Mammary epithelial cell (primary cell): Measurements from ENCODE around the gene CHIT1.

Experiments
- EZH2 ChIP-seq: IDR thresholded peaks from 2 replicates; pipeline ENCODE4 v1.6.1; 2012; ENCODE audit warnings: low read length, inconsistent platforms, borderline replicate concordance
- TF ChIP-seq, protein P1 (sequence below), 2 donors: IDR thresholded peaks in 1 of 2; conservative IDR thresholded peaks in 1 of 2; 2 replicates each; pipeline ENCODE4 v1.5.1; 2011 to 2012; ENCODE audit warnings: inconsistent platforms in 2 of 2, low read length in 2 of 2, mild to moderate bottlenecking in 2 of 2, control low read depth in 1 of 2, low read depth in 1 of 2; ENCODE audit not compliant: insufficient read depth in 1 of 2; ENCODE audit errors: extremely low read depth in 1 of 2

DNA sequence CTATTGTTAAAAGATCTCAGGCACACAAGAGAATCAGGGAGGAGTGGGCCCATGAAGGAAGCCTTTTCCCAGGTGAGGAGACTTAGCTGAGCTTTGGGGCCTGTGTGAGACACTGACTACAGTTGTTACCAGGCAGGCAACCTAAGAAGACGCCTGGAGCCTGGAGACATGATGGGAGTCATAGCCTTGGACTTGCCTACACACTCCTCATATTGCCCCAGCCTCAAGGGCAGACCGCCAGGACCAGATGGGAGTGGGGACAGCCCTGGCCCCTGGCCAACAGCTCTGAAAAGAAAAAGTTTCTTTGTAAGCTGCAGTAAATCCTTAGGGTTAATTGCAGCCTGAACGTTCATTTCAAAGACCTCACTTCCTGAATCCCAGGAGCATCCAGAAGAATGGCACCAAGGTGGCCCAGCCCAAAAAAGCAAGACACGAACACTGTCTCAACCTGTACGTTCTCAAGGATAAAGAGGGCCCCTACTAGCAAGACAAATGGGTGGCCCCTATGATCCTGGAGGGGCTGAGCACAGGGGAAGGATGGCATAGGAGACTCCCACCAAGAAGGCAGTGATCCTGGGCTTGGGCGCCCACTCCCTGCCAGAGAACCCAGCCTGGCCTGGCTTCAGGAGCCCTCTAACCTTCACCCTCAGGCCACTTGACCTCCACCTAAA is 42.6 kb upstream of the CHIT1 start:
- TF ChIP-seq, protein P1, sequence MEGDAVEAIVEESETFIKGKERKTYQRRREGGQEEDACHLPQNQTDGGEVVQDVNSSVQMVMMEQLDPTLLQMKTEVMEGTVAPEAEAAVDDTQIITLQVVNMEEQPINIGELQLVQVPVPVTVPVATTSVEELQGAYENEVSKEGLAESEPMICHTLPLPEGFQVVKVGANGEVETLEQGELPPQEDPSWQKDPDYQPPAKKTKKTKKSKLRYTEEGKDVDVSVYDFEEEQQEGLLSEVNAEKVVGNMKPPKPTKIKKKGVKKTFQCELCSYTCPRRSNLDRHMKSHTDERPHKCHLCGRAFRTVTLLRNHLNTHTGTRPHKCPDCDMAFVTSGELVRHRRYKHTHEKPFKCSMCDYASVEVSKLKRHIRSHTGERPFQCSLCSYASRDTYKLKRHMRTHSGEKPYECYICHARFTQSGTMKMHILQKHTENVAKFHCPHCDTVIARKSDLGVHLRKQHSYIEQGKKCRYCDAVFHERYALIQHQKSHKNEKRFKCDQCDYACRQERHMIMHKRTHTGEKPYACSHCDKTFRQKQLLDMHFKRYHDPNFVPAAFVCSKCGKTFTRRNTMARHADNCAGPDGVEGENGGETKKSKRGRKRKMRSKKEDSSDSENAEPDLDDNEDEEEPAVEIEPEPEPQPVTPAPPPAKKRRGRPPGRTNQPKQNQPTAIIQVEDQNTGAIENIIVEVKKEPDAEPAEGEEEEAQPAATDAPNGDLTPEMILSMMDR (conservative IDR thresholded peaks at IDR 0.05 in 1 of 2, IDR thresholded peaks at IDR 0.05 in 1 of 2; ENCODE audit: extremely low read depth in 1 of 2, insufficient read depth in 1 of 2, low read depth in 1 of 2, low read length in 2 of 2) = no peak
- no peak for TF ChIP-seq EZH2
